GM19240 (cell line): Measurements from ENCODE around the gene BPIFB6.

Experiments
- DNase-seq: peaks from one replicate; pipeline ENCODE4 v3.0.0; 2011; ENCODE audit warnings: low spot score; ENCODE audit not compliant: insufficient read length

Gene BPIFB6

GRCh38 chr20:33002087-33002808, 29.2 kb upstream of the BPIFB6 start:
- DNase-seq: no peak

GRCh38 chr20:33004141-33004751, 27.2 kb upstream of the BPIFB6 start, which contains the start of gene SUN5:
Gene SUN5 (minus strand): TSS chr20:33004433. CDS start chr20:33004340, 93 bp downstream.
- no peak for DNase-seq

GRCh38 chr20:33005132-33005566, 26.3 kb upstream of the BPIFB6 start:
- DNase-seq: no peak

GRCh38 chr20:33005908-33006775, 25.3 kb upstream of the BPIFB6 start:
- no peak for DNase-seq

- DNase-seq: no peak
Observed at GRCh38 chr20:33006776-33007375, 24.6 kb upstream of the BPIFB6 start.

GRCh38 chr20:33007376-33008335, 23.8 kb upstream of the BPIFB6 start, which contains the start of gene BPIFB2:
Gene BPIFB2 (plus strand): TSS chr20:33007704. CDS start chr20:33008575, 871 bp downstream.
- no peak for DNase-seq

- DNase-seq: no peak
Observed at GRCh38 chr20:33008336-33009213, 22.9 kb upstream of the BPIFB6 start.

- no peak for DNase-seq
Observed at GRCh38 chr20:33009214-33010132, 22.0 kb upstream of the BPIFB6 start.

- DNase-seq: no peak
Observed at GRCh38 chr20:33010133-33010504, 21.3 kb upstream of the BPIFB6 start.

GRCh38 chr20:33010674-33011449, 20.6 kb upstream of the BPIFB6 start:
- no peak for DNase-seq

GRCh38 chr20:33012327-33013189, 18.9 kb upstream of the BPIFB6 start:
- DNase-seq: no peak

- no peak for DNase-seq
Observed at GRCh38 chr20:33013701-33014326, 17.6 kb upstream of the BPIFB6 start.

GRCh38 chr20:33014336-33015113, 16.9 kb upstream of the BPIFB6 start:
- no peak for DNase-seq

- no peak for DNase-seq
Observed at GRCh38 chr20:33015114-33015484, 16.3 kb upstream of the BPIFB6 start.
